NCI-H1105 (cell line): ENCODE results near the gene GIMAP8.
"Not testable (repeated sequence)": the region's sequence is repeated elsewhere in the genome, so short reads cannot be mapped to it uniquely, and the experiment has no call there.

Source experiments
- DNase-seq: peaks from one replicate; lab custom pipeline; 2025; lab: John Stamatoyannopoulos, UW

GIMAP8 gene

GRCh38 chr7:150514748-150515222 lies 64.4 kb downstream of the GIMAP8 start, which contains the start of gene GIMAP7:
TSS of gene GIMAP7 (plus strand) at chr7:150514872. CDS start at chr7:150519975, 5,103 bp downstream.
- no peak for DNase-seq

- no peak for DNase-seq
Observed at GRCh38 chr7:150515248-150516147, 65.1 kb downstream of the GIMAP8 start.

GRCh38 chr7:150516956-150517745 lies 66.7 kb downstream of the GIMAP8 start:
- no peak for DNase-seq

GRCh38 chr7:150519310-150519709 lies 68.9 kb downstream of the GIMAP8 start:
- no peak for DNase-seq

GRCh38 chr7:150520145-150520544 lies 69.7 kb downstream of the GIMAP8 start:
- DNase-seq = no peak

- not testable (repeated sequence) for DNase-seq
Observed at GRCh38 chr7:150522931-150523330, 72.5 kb downstream of the GIMAP8 start.

GRCh38 chr7:150524018-150524417 lies 73.6 kb downstream of the GIMAP8 start:
- DNase-seq = no peak
